ENCODE results near the gene NAPSA.
"Not testable (repeated sequence)": the region's sequence is repeated elsewhere in the genome, so short reads cannot be mapped to it uniquely, and the experiment has no call there.

GRCh38 chr19:50337031-50337430 is 28.4 kb downstream of the NAPSA start:
- TF ChIP-seq, protein P1, sequence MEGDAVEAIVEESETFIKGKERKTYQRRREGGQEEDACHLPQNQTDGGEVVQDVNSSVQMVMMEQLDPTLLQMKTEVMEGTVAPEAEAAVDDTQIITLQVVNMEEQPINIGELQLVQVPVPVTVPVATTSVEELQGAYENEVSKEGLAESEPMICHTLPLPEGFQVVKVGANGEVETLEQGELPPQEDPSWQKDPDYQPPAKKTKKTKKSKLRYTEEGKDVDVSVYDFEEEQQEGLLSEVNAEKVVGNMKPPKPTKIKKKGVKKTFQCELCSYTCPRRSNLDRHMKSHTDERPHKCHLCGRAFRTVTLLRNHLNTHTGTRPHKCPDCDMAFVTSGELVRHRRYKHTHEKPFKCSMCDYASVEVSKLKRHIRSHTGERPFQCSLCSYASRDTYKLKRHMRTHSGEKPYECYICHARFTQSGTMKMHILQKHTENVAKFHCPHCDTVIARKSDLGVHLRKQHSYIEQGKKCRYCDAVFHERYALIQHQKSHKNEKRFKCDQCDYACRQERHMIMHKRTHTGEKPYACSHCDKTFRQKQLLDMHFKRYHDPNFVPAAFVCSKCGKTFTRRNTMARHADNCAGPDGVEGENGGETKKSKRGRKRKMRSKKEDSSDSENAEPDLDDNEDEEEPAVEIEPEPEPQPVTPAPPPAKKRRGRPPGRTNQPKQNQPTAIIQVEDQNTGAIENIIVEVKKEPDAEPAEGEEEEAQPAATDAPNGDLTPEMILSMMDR (IDR thresholded peaks at IDR 0.05; ENCODE audit: extremely low read depth in 1 of 2, insufficient read depth in 1 of 2, low read depth in 1 of 2, low read length in 2 of 2), result not testable (repeated sequence)
- not testable (repeated sequence) for TF ChIP-seq MAX (IDR thresholded peaks at IDR 0.05; ENCODE audit: insufficient read depth, insufficient read length); GATA2 (IDR thresholded peaks at IDR 0.05; ENCODE audit: insufficient read depth, insufficient read length, low read depth, low read length)

Measured in endothelial cell of umbilical vein (primary cell).